CD1c-positive myeloid dendritic cell (primary cell): Measurements from ENCODE around the gene SORCS3.

Experiments
- DNase-seq: peaks from one replicate; pipeline ENCODE4 v3.0.0-alpha.2; 2016; ENCODE audit errors: extremely low spot score

SORCS3 gene

DNA sequence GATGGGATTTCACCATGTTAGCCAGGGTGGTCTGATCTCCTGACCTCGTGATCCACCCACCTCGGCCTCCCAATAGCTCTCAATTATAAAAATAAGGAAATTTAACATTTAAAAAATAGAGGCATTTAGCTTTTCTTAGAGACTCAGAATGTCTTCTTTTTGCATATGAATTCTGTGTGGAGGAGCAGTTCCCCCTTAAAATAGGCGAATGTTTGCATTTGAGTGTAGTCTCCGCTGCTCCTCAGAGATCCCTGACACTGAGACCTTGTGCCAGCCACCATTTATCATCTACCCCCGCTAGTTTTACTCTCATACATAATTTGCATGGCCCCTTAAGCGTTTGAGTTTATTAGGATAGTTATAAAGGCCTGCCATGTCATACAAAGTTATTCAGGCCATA lies 461.9 kb downstream of the SORCS3 start:
- DNase-seq: no peak

DNA sequence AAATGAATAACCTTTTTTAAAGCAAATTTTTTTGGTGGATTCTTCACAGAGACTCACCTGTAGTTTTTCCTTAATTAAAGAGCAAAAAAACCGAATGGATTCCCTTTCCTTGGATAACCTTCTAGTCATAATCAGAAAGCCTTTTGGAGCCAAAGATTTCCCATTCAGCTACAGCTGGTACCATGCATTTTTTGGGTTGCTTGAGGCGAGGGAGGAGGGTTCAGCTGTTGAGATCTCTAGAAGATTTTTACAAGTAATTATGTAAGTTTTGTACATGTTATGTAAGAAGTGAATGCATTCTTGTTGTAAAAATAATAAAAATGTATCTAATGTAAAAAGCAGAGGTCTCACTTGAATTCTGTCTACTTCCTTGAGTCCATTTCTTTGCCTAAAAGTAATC lies 463.2 kb downstream of the SORCS3 start:
- DNase-seq: no peak

DNA sequence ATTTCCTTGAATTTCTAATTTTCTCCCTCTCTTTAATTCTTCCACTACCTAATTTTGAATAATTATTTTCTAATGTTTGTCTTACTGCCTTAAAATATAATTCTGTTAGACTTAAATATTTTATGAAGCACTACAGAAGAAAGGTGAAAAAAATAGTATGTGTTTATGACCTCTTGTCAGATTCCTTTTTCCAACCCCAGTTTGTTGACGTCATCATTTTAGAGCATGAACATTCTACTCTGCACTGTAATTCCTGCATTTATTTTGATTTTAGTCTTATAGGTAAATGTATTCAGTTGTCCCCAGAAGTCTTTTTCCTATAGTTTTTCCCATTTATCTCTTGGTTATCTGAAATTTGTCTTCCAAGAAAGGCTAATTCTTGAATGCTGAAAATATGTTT lies 468.1 kb downstream of the SORCS3 start:
- DNase-seq: no peak

DNA sequence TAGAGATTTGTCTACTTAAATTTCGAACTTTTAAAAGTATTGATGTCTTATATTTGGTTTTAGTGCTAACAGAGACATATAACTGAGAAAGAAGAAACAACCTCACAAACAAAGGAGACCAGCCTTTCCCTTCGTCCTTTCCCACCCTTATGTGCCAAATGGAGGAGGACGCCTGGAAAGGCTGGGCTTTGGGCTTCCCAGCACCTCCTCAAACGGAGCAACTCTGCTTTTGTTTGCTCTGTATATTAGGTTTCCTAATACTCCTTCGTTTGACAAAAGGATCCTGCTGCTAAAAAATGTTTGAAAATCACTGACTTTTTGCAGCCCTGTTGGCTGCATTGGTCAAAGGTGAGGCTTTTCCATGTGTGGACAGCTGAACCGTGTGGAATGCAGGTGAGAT lies 471.8 kb downstream of the SORCS3 start:
- no peak for DNase-seq

DNA sequence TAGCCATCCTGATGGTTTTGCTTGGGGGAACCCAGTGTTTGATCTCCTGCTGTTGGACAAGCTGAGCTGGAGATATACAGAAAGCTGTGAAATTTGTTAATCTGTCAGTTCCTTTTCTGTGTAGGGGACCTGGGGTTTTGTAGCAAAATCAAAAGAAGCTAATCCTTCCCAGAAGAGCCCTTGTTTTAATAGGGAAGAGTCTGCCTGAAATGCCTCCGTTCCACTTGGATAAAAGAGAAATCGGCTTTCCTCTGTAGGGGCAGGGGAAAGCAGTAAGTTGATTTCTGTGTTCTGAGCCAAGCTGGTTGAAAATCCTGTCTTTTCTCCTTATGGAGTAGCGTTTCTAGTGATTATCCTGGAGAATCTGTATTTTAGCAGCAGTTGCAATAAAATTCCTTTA lies 472.6 kb downstream of the SORCS3 start:
- no peak for DNase-seq

DNA sequence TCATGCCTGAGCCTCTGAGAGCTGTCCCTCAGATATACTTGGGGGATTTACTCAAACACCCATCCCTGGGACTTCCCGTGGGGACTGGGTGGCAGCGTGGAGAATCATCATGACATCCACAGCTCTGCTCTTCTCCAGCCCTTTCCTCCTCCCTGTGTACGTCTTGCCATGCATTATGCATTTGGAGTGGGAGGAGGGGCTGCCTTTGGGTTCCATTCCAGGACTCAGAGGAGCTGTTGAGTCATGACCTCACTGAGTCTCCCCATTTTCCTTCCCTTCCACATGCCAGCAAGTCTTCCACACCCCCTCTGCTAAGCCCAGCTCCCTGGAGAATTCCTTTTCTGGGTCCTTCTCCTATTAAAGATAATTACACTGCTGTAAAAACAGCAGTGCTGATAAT lies 480.7 kb downstream of the SORCS3 start:
- DNase-seq: no peak

DNA sequence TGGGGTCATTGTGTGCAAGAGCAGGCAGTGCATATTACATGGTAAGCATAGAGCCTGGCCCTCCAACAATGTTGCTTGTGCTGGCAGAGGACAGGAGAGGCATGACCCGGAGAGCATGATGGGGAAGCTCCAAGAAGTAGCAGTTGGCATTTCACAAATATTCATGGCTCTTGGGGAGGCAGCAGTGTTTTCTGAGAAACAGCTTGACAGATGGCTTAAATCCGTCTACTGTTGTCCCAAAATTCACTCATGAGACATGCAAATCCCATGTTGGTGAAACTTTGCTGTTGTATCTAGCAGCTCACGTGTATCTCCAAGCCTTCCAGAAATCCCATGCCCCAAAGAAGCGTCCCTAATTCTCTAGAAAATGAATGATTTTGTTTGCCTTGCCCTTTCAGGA lies 487.0 kb downstream of the SORCS3 start:
- DNase-seq: no peak

DNA sequence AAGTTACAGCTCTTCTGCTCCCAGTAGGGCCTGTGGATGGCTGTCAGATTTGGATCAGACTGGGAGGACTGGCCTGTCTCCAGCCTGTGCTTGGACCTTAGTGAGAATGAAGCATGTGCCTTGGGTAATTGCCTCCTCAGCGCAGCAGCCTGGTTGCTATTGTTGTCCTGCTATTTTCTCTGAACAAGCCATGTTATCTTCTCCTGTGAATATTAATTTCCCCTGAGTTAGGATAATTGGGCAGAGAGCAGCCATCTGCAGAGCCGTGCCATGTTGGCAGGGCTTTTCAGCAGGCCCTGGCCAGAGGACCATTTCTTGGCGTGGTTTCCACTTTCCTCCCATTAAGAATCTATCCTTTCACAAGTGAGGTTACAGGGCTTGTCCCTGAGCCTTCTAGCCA lies 497.3 kb downstream of the SORCS3 start:
- no peak for DNase-seq

DNA sequence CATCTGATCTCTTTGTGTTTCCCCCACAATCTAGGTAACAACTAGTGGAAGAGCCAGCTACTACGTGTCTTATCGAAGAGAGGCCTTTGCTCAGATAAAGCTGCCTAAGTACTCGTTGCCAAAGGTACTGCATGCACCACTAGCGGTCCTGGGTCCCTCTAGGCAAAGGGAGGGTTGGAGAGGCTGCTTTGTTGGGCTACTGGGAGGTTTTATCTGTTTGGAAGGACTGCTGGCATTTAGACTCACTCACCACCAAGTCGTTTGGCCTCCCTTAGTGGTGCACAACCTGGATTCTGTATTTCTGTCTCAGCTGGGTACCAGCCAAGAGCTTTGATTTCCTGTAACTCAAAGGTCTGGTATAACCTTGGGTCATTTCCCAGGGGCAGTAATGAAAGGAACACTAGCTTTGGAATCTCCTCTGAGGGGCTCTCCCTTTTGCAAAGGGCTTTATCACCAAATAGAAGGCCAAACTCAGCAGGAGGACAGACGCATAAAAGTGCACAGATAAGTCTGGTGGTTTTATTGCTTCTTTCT lies 498.3 kb downstream of the SORCS3 start:
- DNase-seq: no peak

DNA sequence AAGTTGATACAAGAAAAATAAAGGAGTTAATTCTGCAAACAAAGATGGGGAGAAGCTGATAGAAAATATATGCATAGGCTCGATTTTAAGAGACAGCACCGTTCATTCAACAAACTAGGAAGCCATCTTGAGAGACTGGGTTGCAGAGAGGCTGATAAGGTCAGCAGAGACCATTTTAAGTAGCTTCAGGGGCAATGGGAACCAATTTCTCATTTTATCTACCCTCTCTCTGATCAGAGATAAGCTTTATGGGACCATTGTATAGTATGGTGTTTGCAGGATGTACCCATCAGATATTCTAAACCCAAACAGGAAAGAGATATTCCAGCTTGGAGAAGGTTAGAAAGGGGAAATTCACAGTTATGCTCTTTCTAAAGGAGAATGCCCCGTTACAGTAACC lies 499.5 kb downstream of the SORCS3 start:
- no peak for DNase-seq

DNA sequence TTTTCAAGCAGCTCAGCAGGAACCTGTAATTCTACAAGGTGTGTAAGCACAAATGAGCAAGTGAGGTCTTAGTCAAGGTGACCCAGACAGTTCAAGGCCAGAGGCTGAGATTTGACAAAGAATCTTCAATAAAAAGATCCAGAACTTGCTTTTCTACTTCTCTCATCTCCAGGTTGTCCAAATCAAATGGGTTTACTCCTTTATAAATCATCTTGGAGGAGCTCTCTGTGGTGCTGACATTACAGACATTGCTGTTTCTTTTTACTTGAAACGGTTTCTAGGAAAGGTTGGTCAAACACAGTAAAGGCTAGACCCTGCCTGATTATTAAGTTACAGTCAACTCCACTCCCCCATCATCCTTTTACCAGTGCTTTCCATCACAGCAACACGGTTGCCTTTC lies 504.6 kb downstream of the SORCS3 start:
- DNase-seq: no peak

DNA sequence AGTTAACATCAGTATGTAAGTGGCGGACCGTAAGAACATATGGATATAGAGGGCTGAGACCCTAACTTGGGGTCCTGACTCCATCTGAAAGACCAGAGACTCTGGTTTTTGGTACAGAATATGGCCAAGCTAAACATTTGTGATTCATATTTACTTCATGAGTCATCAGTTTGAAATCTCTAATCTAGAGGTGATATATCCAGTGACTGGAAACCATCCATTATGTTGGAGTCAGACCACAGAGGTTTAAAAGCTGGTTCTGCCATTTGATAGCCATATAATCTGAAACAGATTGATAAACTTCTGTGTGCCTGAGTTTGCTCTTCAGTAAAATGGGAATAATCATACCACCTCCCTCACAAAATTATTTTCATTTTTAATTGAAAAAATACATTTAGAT lies 505.3 kb downstream of the SORCS3 start:
- DNase-seq: no peak

DNA sequence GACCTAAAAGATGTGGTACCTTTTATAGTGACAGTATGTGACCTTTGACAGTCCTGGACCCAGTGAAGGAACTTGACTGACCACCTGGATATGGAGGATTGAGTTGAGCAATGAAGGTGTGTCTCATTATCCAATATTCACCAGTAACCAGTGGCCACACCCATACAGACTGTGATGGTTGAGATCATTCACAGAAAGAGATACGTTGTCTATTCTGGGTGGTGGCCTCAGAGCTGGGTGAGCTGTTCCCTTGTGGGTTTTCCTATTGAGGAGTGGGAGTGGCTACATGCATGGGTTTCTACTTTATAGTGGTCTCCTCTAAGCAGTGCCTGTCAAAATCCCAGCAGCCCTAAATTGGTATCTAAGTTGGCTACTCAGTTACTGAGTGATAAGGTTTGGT lies 507.4 kb downstream of the SORCS3 start:
- DNase-seq: no peak

DNA sequence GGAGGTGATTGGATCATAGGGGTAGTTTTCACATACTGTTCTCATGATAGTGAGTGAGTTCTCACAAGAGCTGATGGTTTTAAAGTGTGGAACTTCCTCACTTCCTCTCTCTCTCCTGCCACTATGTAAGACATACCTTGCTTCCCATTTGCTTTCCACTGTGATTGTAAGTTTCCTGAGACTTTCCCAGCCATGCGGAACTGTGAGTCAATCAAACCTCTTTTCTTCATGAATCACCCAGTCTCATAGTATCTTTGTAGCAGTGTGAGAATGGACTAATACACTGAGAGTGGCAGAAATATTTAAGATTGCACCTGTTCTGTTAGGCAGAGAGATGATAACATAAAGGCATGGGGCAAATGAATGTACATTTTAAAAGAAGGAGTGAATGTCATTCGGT lies 507.8 kb downstream of the SORCS3 start:
- DNase-seq: no peak

DNA sequence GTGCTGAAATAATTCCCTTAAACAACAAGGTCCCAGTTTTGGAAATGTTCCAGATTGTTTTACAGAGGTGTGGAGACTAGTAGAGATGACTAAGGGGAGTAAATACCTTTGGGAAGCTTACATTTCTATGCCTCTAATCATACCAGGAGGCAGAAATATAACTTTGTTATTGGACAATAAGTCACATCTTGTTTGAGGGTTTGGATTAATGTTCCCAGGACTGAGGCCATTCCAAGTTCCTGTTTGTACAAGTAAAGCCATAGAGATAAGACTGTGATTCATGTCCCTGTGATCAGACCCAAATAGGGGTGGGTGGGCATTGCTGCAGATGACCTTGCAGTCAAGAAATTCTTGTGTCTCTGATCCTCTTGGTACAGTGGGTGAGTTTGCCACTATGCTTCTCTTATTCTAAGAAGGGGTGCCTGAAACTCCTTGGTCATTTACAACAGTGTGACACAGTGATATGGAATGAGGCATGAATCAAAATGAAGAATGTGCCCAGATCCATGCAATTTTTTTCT lies 508.3 kb downstream of the SORCS3 start:
- no peak for DNase-seq

DNA sequence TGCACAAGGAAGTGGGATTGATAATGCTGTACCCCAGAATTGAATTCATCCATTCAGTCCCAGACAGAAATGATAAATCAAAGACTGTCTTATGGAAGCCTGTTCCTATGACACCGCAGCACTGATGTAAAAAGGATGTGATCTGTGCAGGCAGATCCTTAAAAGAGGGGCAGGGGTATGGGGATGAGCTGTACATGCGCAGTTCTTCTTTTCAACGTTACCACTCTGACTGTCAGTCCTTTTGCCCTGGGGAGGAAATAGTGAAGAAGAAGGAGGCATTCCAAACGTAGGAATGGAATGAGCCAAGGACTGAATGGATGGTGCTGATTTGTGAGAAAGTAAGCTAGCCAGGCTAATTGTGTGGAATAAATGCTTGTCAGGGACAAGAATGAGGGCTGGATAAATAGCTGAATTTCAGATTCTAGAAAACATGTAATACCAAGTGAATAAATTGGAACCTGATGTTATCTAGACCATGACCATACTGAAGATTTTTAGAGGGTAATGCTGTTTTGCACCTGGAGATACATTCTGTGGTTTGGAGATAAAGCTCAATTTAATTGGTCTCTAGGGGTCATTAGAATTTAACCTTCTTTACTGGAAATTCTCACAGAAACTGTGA lies 509.3 kb downstream of the SORCS3 start:
- DNase-seq: no peak

DNA sequence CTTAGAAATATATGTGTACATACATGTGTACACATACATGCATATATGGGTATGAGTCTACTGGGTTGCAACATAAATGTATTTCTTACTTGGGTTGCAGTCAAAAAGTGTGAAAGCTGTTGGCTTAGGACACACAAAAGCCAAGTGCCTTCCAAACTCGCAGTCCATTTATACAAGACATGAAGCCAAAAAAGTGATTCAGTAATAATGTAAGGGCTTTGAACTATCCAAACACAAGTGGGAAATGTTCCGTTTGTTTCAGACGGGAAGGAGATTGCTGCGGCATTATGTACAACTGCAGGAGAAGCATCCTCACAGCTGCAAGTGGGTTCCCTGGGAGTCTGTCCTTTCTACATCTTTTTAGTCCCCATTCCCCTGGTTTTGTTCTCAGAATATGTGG lies 513.6 kb downstream of the SORCS3 start:
- no peak for DNase-seq

DNA sequence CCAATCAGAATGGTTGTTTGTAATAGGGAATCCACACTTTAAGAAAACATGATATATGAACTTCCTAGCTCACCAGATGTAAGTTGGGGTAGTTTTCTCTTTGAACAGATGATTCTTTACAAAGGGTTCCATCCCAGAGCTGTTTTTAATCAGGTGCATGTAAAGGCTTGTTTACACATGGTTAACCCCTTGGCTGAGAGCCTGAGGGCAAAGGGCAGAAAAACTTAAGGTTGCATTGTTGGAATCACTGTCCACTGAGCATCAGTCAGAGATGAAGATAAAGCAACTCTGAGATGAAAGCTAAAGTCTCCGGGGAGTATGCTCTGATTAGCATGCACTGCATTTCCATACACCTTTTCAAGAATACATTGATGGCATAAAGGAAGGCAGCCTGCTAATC lies 518.2 kb downstream of the SORCS3 start:
- no peak for DNase-seq

DNA sequence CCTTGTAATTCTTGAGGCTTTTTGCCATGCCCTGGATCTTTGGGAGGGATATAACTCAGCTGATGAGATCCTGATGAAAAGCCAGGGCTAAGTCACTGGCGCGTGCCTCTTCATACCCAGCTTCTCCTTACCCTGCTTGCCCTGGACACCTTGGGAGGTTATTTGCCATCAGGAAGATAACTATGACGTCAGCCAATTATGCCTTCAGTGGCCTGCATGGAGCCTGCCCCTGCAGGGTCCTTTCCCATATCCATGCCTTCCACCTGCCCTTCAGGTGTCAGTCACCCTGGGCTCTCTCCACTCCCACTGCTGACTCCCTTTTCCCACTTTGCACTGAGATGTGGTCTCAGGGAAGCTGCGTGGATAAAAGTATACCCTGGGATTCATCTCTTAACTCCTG lies 520.1 kb downstream of the SORCS3 start:
- no peak for DNase-seq

DNA sequence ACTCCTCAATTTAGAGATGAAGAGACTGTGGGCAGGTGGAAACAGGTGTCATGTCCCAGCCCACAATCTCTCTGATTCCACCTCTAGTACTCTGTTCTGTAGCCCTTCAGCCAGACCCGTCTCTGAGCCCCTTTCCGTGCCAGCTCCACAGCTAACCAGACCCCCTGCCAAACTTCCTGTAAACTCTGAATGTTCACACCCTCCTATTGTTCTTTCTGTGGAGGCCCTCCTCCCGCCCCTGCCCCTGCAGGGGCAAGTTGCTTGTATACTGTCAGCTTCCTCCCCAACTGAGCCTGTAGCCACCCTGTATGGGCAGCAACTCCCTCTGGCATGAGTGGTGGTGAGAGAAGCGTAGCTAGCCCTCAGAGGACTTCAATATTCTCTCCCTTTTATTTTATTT lies 520.7 kb downstream of the SORCS3 start:
- no peak for DNase-seq

DNA sequence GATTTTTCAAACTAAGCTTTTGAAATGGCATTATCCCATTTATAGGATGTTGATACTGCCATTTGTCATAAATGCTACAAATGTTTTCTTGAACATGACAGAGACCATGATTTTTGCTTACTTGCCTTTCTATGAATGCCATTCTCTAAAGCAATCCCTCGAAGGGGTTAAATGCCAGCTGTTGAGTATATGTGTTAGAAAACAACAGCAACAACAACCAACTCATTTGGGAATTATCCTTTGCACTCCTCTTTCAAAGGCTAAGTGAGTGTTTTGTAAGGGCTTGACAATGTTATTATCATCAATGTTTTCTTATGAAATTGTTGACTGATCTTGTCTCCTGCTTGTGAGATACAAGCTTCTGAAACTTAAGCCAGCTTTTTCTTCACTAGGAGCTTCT lies 529.4 kb downstream of the SORCS3 start:
- no peak for DNase-seq

DNA sequence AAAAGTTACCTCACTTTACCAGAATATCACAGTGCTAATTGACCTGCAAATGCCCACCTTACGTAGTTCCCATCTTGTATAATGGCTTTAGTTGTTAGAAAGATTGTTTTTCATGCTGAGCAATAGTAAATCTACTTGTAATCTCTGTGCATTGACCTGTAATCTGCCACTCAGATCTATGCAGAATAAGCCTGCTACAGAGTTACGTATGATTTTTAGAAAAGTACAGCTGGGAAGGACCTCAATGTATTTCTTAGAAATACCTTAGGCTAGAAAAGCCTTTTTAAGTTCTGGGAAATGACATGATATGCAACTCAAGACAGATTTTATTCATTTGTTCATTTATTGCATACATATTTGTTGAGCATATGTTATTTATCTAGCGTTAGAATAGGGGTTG lies 530.9 kb downstream of the SORCS3 start:
- no peak for DNase-seq

DNA sequence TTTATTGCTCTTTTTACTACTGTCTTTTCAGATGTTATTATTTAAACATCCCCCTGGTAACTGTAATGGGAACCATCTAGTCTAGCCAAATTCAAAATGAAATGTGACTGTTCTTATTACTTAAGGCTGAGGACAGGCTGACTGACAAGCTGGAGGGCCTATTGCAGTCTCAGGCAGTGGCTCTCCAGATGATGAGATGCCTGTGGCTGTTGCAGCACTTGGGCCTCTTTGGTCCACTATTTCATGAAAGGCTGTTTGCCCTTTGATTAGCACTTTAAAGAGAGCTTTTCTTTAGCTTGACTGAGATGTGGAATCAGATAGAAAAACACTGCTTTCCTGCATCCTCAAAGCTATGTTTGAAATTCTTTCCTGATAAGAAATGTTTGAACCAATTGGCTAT lies 540.5 kb downstream of the SORCS3 start:
- DNase-seq: no peak

DNA sequence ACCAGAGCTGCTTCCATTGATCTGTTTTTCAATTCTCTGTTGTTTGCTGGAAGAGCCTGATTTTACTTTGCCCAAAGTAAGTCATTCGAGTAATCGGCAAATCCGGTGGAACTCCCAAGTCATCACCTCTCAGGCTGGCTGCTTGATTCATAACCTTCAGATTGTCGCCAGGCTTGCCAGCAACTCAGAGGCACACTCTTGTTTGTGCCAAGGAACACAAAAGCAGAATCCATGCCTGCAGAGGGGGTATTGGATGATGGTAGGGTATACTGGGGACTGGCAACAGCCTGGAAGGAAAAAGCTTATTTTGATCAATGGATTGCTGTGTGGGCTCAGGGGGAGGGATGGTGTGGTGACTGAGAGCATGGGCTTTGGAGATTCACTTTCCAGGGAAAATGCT lies 542.4 kb downstream of the SORCS3 start:
- DNase-seq: no peak
